ENCODE data around the gene DCLK1. TPM values are rescaled to one million over a fixed set of nuclear protein-coding genes. Genes with fewer than 3 reads are reported as not detected.
A peak's percentile ranks its signal among the peaks of the same experiment; 100 is the strongest.

DCLK1 gene
- total RNA-seq, 1 donor from 2014 or later, result 6.4 TPM

- H3K27me3 Mint-ChIP-seq (ENCODE audit: insufficient read depth, low read depth), result peaks cover 5% of the 10 kb centered on the region
- Histone ChIP-seq H2AFZ (replicated peaks) (no peak overlapping the region), H3K4me3 (no peak overlapping the region), H3K79me2 (ENCODE audit: low read depth) (no peaks in the 10 kb centered on the region), H3K27ac (no peak overlapping the region), H3F3A (ENCODE audit: low read depth) (peaks cover 17% of the 10 kb centered on the region), H3K4me2 (peak overlapping the region; percentile 53), H3K36me3 (no peaks in the 10 kb centered on the region), H3K9me3 (ENCODE audit: low read depth) (no peaks in the 10 kb centered on the region), H3K9ac (no peak overlapping the region), H4K20me1 (ENCODE audit: low read depth) (no peaks in the 10 kb centered on the region), H3K4me1 (peaks cover 34% of the 10 kb centered on the region), H3K27me3 (no peaks in the 10 kb centered on the region)
- peak; percentile 71 for DNase-seq (ENCODE audit: low spot score)
- peak overlapping the region; percentile 5 for H3K27ac Mint-ChIP-seq
- TF ChIP-seq EZH2phosphoT487 (IDR thresholded peaks at IDR 0.05) (no peak), EZH2 (IDR thresholded peaks at IDR 0.05) (no peak), CTCF (IDR thresholded peaks at IDR 0.05) (no peak)
- H3K9me3 Mint-ChIP-seq, result peaks cover 2% of the 10 kb centered on the region
- no peak overlapping the region for H3K4me3 Mint-ChIP-seq
- peaks cover 7% of the 10 kb centered on the region for H3K36me3 Mint-ChIP-seq
- peaks cover 42% of the 10 kb centered on the region for H3K4me1 Mint-ChIP-seq
These were observed 273.4 kb downstream of the DCLK1 start for GRCh38 chr13:35857769-35858168.

GRCh38 chr13:35856721-35857364 lies 274.3 kb downstream of the DCLK1 start:
- Mint-ChIP-seq H3K4me1 (peaks cover 45% of the 10 kb centered on the region), H3K27me3 (ENCODE audit: insufficient read depth, low read depth) (peaks cover 5% of the 10 kb centered on the region), H3K36me3 (peaks cover 7% of the 10 kb centered on the region), H3K27ac (no peak overlapping the region), H3K9me3 (peaks cover 2% of the 10 kb centered on the region), H3K4me3 (no peak overlapping the region)
- H3K27me3 ChIP-seq, result no peaks in the 10 kb centered on the region
- H3F3A ChIP-seq (ENCODE audit: low read depth), result peaks cover 17% of the 10 kb centered on the region
- H3K4me3 ChIP-seq, result no peak overlapping the region
- H4K20me1 ChIP-seq (ENCODE audit: low read depth), result no peaks in the 10 kb centered on the region
- peak overlapping the region; percentile 53 for H3K4me2 ChIP-seq
- TF ChIP-seq EZH2phosphoT487 (IDR thresholded peaks at IDR 0.05) (no peak), EZH2 (IDR thresholded peaks at IDR 0.05) (no peak), CTCF (IDR thresholded peaks at IDR 0.05) (no peak)
- no peaks in the 10 kb centered on the region for H3K36me3 ChIP-seq
- H3K79me2 ChIP-seq (ENCODE audit: low read depth), result no peaks in the 10 kb centered on the region
- DNase-seq (ENCODE audit: low spot score), result no peak
- peaks cover 34% of the 10 kb centered on the region for H3K4me1 ChIP-seq
- no peak overlapping the region for H3K9ac ChIP-seq
- no peak overlapping the region for H2AFZ ChIP-seq (replicated peaks)
- no peak overlapping the region for H3K27ac ChIP-seq
- H3K9me3 ChIP-seq (ENCODE audit: low read depth), result no peaks in the 10 kb centered on the region

GRCh38 chr13:35856084-35856483 lies 275.1 kb downstream of the DCLK1 start:
- peaks cover 17% of the 10 kb centered on the region for H3F3A ChIP-seq (ENCODE audit: low read depth)
- no peaks in the 10 kb centered on the region for H3K9me3 ChIP-seq (ENCODE audit: low read depth)
- no peaks in the 10 kb centered on the region for H4K20me1 ChIP-seq (ENCODE audit: low read depth)
- H3K79me2 ChIP-seq (ENCODE audit: low read depth), result no peaks in the 10 kb centered on the region
- no peak for DNase-seq (ENCODE audit: low spot score)
- H3K27ac Mint-ChIP-seq, result no peak overlapping the region
- H3K27ac ChIP-seq, result no peak overlapping the region
- H3K27me3 Mint-ChIP-seq (ENCODE audit: insufficient read depth, low read depth), result peaks cover 5% of the 10 kb centered on the region
- no peak overlapping the region for H2AFZ ChIP-seq (replicated peaks)
- no peak overlapping the region for H3K4me3 ChIP-seq
- H3K4me1 Mint-ChIP-seq, result peaks cover 52% of the 10 kb centered on the region
- H3K4me1 ChIP-seq, result peaks cover 34% of the 10 kb centered on the region
- H3K9me3 Mint-ChIP-seq, result peaks cover 2% of the 10 kb centered on the region
- H3K36me3 ChIP-seq, result no peaks in the 10 kb centered on the region
- H3K4me3 Mint-ChIP-seq, result no peak overlapping the region
- H3K4me2 ChIP-seq, result no peak overlapping the region
- TF ChIP-seq CTCF (IDR thresholded peaks at IDR 0.05) (no peak), EZH2 (IDR thresholded peaks at IDR 0.05) (no peak), EZH2phosphoT487 (IDR thresholded peaks at IDR 0.05) (no peak)
- no peak overlapping the region for H3K9ac ChIP-seq
- H3K36me3 Mint-ChIP-seq, result peaks cover 8% of the 10 kb centered on the region
- no peaks in the 10 kb centered on the region for H3K27me3 ChIP-seq
